GM13976 (cell line): ENCODE measurements around the gene ATXN7.

Source experiments
- DNase-seq: peaks from one replicate; pipeline ENCODE4 v3.0.0; 2012; ENCODE audit warnings: low spot score
- in situ Hi-C: fragments of 300-500 bp; cut with MboI; formaldehyde crosslinking; loops from one replicate; pipeline ENCODE4 v1.12.0; 2022; ENCODE audit warnings: low sequenced_read_pairs, mixed read lengths, inconsistent platforms; ENCODE audit not compliant: unreplicated experiment
- TF ChIP-seq, protein P1 (sequence below): IDR thresholded peaks from 2 replicates; pipeline ENCODE4 v1.5.1; 2012; ENCODE audit warnings: borderline replicate concordance, mild to moderate bottlenecking; ENCODE audit not compliant: insufficient read depth; ENCODE audit errors: extremely low read depth, missing control alignments, control extremely low read depth

The ATXN7 gene

DNA sequence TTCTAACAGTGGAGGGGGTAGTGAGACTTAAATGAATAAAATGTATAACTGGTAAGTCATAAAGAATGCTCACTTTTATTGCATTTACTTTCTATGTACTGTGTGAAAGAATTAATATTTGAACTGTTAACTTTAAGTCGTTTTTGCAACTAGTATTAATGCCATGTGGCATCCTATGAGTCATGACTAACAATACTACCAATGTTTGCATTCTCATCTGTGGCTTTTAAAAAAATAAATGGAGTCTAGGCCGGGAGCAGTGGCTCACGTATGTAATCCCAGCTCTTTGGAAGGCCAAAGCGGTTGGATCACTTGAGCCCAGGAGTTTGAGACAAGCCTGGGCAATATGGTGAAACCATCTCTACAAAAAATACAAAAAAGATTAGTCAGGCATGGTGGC lies 39.4 kb upstream of the ATXN7 start:
- DNase-seq = no peak
- in situ Hi-C loops = no loop called here
- TF ChIP-seq, protein P1, sequence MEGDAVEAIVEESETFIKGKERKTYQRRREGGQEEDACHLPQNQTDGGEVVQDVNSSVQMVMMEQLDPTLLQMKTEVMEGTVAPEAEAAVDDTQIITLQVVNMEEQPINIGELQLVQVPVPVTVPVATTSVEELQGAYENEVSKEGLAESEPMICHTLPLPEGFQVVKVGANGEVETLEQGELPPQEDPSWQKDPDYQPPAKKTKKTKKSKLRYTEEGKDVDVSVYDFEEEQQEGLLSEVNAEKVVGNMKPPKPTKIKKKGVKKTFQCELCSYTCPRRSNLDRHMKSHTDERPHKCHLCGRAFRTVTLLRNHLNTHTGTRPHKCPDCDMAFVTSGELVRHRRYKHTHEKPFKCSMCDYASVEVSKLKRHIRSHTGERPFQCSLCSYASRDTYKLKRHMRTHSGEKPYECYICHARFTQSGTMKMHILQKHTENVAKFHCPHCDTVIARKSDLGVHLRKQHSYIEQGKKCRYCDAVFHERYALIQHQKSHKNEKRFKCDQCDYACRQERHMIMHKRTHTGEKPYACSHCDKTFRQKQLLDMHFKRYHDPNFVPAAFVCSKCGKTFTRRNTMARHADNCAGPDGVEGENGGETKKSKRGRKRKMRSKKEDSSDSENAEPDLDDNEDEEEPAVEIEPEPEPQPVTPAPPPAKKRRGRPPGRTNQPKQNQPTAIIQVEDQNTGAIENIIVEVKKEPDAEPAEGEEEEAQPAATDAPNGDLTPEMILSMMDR = no peak

DNA sequence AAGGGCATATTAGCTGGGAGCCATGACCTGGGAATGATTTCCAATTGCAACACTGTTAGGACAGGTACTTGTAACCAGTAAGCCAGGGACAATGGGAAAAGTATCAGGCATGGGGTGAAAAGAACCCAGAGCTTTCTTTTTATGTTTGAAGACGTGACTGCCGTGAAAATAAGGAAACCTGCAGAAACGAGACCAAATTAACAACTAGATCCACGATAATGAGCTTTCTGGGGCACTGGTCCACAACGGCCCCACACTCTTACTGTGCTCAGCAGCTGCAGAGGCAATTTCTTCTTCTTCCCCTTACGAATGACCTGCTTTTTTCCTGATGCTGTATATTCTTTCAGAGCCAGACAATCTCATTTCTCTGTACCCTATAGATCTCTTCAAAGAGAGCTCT lies 33.1 kb upstream of the ATXN7 start:
- in situ Hi-C loops = loop anchor here (25.0 kb wide), 1 partner anchor 632 kb away; no protein-coding TSS in a partner anchor
- TF ChIP-seq, protein P1 = no peak
- DNase-seq = no peak

DNA sequence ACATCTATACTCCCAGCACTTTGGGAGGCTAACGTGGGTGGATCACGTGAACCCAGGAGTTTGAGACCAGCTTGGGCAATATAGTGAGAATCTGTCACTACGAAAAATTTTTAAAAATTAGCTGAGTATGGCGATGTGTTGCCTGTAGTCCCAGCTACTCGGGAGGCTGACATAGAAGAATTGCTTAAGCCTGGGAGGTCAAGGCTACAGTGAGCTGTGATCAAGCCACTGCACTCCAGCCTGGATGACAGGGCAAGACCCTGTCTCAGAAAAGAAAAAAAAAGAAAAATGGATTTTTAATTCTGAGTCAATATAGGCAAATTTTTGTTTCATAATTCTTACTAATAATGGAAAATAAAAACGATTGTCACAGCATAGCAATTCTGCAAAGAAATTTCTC lies 31.3 kb upstream of the ATXN7 start:
- TF ChIP-seq, protein P1 = no peak
- in situ Hi-C loops = loop anchor here (25.0 kb wide), 1 partner anchor 630 kb away; no protein-coding TSS in a partner anchor
- no peak for DNase-seq

DNA sequence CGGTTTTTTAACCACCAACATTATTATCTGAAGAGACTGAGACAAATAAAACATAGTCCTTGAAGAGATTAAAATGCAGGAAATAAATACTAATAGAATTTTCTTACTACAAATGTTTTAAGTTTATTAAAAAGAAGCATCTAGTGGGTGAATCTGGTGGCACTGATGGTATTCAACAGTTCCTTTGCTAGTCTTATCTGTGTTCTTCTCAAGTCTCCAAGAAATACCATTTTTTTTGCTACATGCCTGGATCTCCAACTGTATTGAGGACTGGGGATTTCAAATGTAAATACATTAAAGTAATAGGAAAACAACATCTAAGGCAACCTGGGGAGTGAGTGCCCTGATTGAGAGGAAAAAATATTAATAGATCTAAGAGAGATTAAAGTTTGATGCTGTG lies 22.0 kb upstream of the ATXN7 start:
- in situ Hi-C loops = loop anchor here (25.0 kb wide), 1 partner anchor 621 kb away; no protein-coding TSS in a partner anchor
- DNase-seq = no peak
- TF ChIP-seq, protein P1 = no peak

DNA sequence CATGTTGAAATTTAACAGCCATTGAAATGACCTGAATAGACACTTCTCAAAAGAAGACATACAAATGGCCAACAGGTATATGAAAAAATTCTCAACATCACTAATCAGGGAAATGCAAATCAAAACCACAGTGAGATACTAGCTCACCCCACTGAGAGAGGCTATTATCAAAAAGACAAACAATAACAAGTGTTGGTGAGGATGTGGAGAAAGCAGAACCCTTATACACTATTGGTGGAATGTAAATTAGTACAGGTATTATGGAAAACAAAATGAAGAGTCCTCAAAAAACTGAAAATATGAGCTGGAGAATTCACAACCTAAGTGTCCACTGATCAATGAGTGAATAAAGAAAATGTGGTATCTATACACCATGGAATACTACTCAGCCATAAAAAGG lies 21.5 kb upstream of the ATXN7 start:
- no peak for DNase-seq
- in situ Hi-C loops = loop anchor here (25.0 kb wide), 1 partner anchor 620 kb away; no protein-coding TSS in a partner anchor

DNA sequence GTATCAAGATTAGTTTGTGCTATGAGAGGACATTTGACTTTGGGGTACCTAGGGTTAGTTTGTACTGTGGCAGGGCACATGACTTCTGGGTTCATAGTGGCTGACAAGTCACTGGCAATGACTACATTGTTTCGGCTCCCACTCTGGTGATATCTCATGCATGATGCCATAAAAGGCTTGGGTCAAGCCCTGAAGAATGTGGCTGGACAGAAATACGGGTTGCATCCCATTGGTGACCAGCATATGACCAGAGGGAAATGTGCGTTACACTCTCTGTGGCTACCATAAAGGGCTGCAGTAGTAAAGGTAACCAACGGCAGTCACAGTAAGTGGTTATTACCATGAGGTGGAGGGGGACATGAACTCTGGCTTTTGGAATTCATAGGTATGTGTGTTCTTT lies 18.5 kb upstream of the ATXN7 start:
- TF ChIP-seq, protein P1 = no peak
- in situ Hi-C loops = loop anchor here (25.0 kb wide), 1 partner anchor 617 kb away; no protein-coding TSS in a partner anchor
- no peak for DNase-seq

More for the DNA sequence above, 21.5 kb upstream of the ATXN7 start:
- TF ChIP-seq, protein P1 = no peak

DNA sequence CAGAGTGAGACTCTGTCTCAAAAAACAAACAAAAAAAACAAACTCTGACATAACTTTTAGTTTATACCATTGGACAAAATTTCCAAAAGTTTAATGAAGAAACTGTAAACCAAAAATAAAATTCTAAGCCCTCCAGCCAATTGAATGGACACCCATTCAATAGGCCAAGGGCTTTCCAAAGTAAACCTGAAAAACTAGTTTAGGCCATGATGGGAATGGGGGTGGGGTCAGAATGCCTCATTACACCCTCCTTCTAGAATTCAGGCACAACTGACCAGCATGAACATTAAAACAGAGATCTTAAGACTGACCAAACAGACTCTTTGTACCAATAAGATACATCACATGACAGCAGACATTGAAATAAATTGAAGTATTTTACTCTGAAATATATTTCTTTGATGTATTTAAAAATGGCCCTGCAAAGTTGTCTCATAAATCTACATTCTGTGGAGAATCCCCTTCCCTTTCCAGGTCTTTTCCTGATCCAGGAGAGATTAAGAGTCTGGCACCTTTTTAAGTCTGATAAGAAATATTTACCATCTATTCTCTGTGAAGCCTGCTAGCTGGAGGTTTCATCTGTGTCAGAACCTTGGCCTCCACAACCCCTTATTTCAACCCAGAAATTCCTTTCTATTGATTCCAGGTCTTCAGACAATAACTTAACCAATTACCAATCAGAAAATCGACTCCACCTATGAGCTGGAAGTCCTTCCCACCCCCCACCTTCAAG lies 15.8 kb upstream of the ATXN7 start:
- TF ChIP-seq, protein P1 = no peak
- in situ Hi-C loops = loop anchor here (25.0 kb wide), 1 partner anchor 614 kb away; no protein-coding TSS in a partner anchor
- DNase-seq = no peak
